A549 (cell line): ENCODE data around the gene TMEM163. TPM values are rescaled to one million over a fixed set of nuclear protein-coding genes. Genes with fewer than 3 reads are reported as not detected.

ENCODE experiments used
- ATAC-seq, 2 experiments: fragments of 200-7000 bp in 1 of 2; fragments of >200 bp in 1 of 2; cut with Nextera tagmentation in 1 of 2; cut with Tn5 transposase in 1 of 2; 3 replicates each; pipeline versions ENCODE4 v1.8.0 to v1.9.1; 2018 to 2020; ENCODE audit warnings: mild to moderate bottlenecking in 1 of 2, moderate library complexity in 1 of 2
- CTCF ChIA-PET: fragments of 300-600 bp; sonication (Branson Sonifier 250); formaldehyde crosslinking; extraction: SDS; loops from one replicate; lab custom pipeline; 2021; ENCODE audit warnings: antibody characterized with exemption, inconsistent platforms; lab: Yijun Ruan, JAX
- POLR2A ChIA-PET: fragments of 350-600 bp; formaldehyde crosslinking; extraction: SDS; loops from one replicate; lab custom pipeline; 2021; ENCODE audit warnings: antibody characterized with exemption, inconsistent platforms; lab: Yijun Ruan, JAX
- DNase-seq, 2 experiments: peaks; one replicate each; pipeline versions ENCODE4 v3.0.0 to v3.0.0-alpha.2; 2011 to 2016; ENCODE audit warnings: low read depth in 1 of 2, low spot score in 1 of 2
- FAIRE-seq: peaks from 2 replicates; lab custom pipeline; 2011; peaks lifted over from hg19 to GRCh38; lab: Jason Lieb, UNC
- H3K27ac ChIP-seq, 2 experiments: fragments of >200 bp; sonication (Bioruptor Twin); formaldehyde crosslinking; 3 replicates each; pipeline ENCODE4 v1.5.1; 2016 to 2017
- H3K4me1 ChIP-seq: fragments of >200 bp; sonication (Bioruptor Twin); formaldehyde crosslinking; 3 replicates; pipeline ENCODE4 v1.6.1; 2016
- H3K4me2 ChIP-seq: fragments of >200 bp; sonication (Bioruptor Twin); formaldehyde crosslinking; 3 replicates; pipeline ENCODE4 v1.6.1; 2016
- H3K4me3 ChIP-seq: fragments of >200 bp; sonication (Bioruptor Twin); formaldehyde crosslinking; 3 replicates; pipeline ENCODE4 v1.5.1; 2016
- H3K9me3 ChIP-seq: fragments of >200 bp; sonication (Bioruptor Twin); formaldehyde crosslinking; 3 replicates; pipeline ENCODE4 v1.6.1; 2016
- ATOH8 ChIP-seq: fragments of 250-450 bp; sonication (Bioruptor Pico); IDR thresholded peaks from 2 replicates; pipeline ENCODE4 v1.5.0; 2020; ENCODE audit warnings: low read depth, mild to moderate bottlenecking, moderate library complexity
- BCL3 ChIP-seq: fragments of >200 bp; sonication (Bioruptor Twin); formaldehyde crosslinking; IDR thresholded peaks from 3 replicates; pipeline ENCODE4 v1.6.1; 2016
- BHLHE40 ChIP-seq: IDR thresholded peaks from 2 replicates; pipeline ENCODE4 v1.6.1; 2012; ENCODE audit warnings: low read depth, low read length, inconsistent platforms
- CEBPB ChIP-seq, 2 experiments: fragments of >200 bp in 1 of 2; sonication (Bioruptor Twin) in 1 of 2; formaldehyde crosslinking in 1 of 2; IDR thresholded peaks; 2 replicates each; pipeline ENCODE4 v1.6.1; 2012 to 2016
- CHD2 ChIP-seq: fragments of 150-350 bp; IDR thresholded peaks from 2 replicates; pipeline ENCODE4 v1.6.1; 2014; ENCODE audit warnings: low read length; ENCODE audit not compliant: partially characterized antibody
- CHD4 ChIP-seq: fragments of 200-600 bp; sonication (generic); IDR thresholded peaks from 2 replicates; pipeline ENCODE4 v1.6.1; 2016; ENCODE audit warnings: antibody characterized with exemption, mild to moderate bottlenecking, borderline replicate concordance
- EHMT2 ChIP-seq: fragments of 200-600 bp; sonication (generic); IDR thresholded peaks from 2 replicates; pipeline ENCODE4 v1.6.1; 2016; ENCODE audit warnings: antibody characterized with exemption, low read depth, mild to moderate bottlenecking, moderate library complexity
- EP300 ChIP-seq, 2 experiments: fragments of >200 bp; sonication (Bioruptor Twin); formaldehyde crosslinking; IDR thresholded peaks; 2 replicates in 1 of 2; 3 replicates in 1 of 2; pipeline ENCODE4 v1.6.1; 2016 to 2017
- FOSB ChIP-seq: fragments of 250-450 bp; sonication (Bioruptor Pico); IDR thresholded peaks from 2 replicates; pipeline ENCODE4 v1.5.0; 2020; ENCODE audit warnings: mild to moderate bottlenecking, moderate library complexity
- FOSL2 ChIP-seq, 2 experiments: fragments of 450-650 bp in 1 of 2; fragments of >200 bp in 1 of 2; sonication (Bioruptor Twin) in 1 of 2; formaldehyde crosslinking; IDR thresholded peaks; 2 replicates each; pipeline versions ENCODE4 v1.5.0 to v1.6.1; 2016 to 2020; ENCODE audit warnings: mild to moderate bottlenecking in 1 of 2, moderate library complexity in 1 of 2
- GATA3 ChIP-seq: IDR thresholded peaks from 2 replicates; pipeline ENCODE4 v1.6.1; 2012; ENCODE audit warnings: borderline replicate concordance
- HES2 ChIP-seq: fragments of >200 bp; sonication (Bioruptor Twin); formaldehyde crosslinking; IDR thresholded peaks from 2 replicates; pipeline ENCODE4 v1.6.1; 2016
- HEYL ChIP-seq: fragments of 250-450 bp; sonication (Bioruptor Pico); IDR thresholded peaks from 2 replicates; pipeline ENCODE4 v1.8.0; 2021; ENCODE audit warnings: mild to moderate bottlenecking, moderate library complexity
- HOXA7 ChIP-seq: fragments of 250-450 bp; sonication (Bioruptor Pico); IDR thresholded peaks from 2 replicates; pipeline ENCODE4 v1.5.0; 2020; ENCODE audit warnings: mild to moderate bottlenecking, moderate library complexity
- HOXB13 ChIP-seq: fragments of 250-450 bp; sonication (Bioruptor Pico); IDR thresholded peaks from 2 replicates; pipeline ENCODE4 v1.5.0; 2020; ENCODE audit warnings: low read depth, mild to moderate bottlenecking, moderate library complexity
- JUN ChIP-seq, 2 experiments: fragments of >200 bp; sonication (Bioruptor Twin); formaldehyde crosslinking; IDR thresholded peaks; 2 replicates in 1 of 2; 3 replicates in 1 of 2; pipeline ENCODE4 v1.6.1; 2016 to 2017
- JUNB ChIP-seq: fragments of >200 bp; sonication (Bioruptor Twin); formaldehyde crosslinking; IDR thresholded peaks from 2 replicates; pipeline ENCODE4 v1.6.1; 2016
- KDM5A ChIP-seq: fragments of 200-600 bp; sonication (generic); IDR thresholded peaks from 2 replicates; pipeline ENCODE4 v1.6.1; 2016; ENCODE audit warnings: antibody characterized with exemption, mild to moderate bottlenecking
- MAZ ChIP-seq: fragments of 150-350 bp; IDR thresholded peaks from 2 replicates; pipeline ENCODE4 v1.6.1; 2014; ENCODE audit warnings: antibody characterized with exemption, low read depth, low read length, borderline replicate concordance
- POLR2A ChIP-seq: IDR thresholded peaks from 2 replicates; pipeline ENCODE4 v1.6.1; 2012; ENCODE audit warnings: mild to moderate bottlenecking, low read length
- RARB ChIP-seq: fragments of 250-450 bp; sonication (Bioruptor Pico); IDR thresholded peaks from 2 replicates; pipeline ENCODE4 v1.8.0; 2021; ENCODE audit warnings: mild to moderate bottlenecking, moderate library complexity
- RNF2 ChIP-seq: fragments of 200-600 bp; sonication (generic); IDR thresholded peaks from 2 replicates; pipeline ENCODE4 v1.6.1; 2016; ENCODE audit warnings: low read depth, mild to moderate bottlenecking, antibody characterized with exemption, moderate library complexity, borderline replicate concordance
- SMC3 ChIP-seq: fragments of >200 bp; sonication (Bioruptor Twin); formaldehyde crosslinking; IDR thresholded peaks from 3 replicates; pipeline ENCODE4 v1.6.1; 2018; ENCODE audit warnings: inconsistent platforms
- TP53 ChIP-seq: fragments of 250-450 bp; sonication (Bioruptor Pico); IDR thresholded peaks from 2 replicates; pipeline ENCODE4 v1.5.0; 2021; ENCODE audit warnings: mild to moderate bottlenecking, moderate library complexity
- ZC3H11A ChIP-seq: fragments of 450-650 bp; IDR thresholded peaks from 2 replicates; pipeline ENCODE4 v1.6.1; 2014; ENCODE audit warnings: antibody characterized with exemption, mild to moderate bottlenecking
- ZNF302 ChIP-seq: fragments of 250-450 bp; sonication (Bioruptor Pico); IDR thresholded peaks from 2 replicates; pipeline ENCODE4 v1.9.0; 2021; ENCODE audit warnings: inconsistent platforms, mild to moderate bottlenecking, moderate library complexity
- ZSCAN20 ChIP-seq: fragments of 250-450 bp; sonication (Bioruptor Pico); IDR thresholded peaks from 2 replicates; pipeline ENCODE4 v1.8.0; 2022; ENCODE audit warnings: mild to moderate bottlenecking, moderate library complexity
- WGBS: methylation state at CpG from one replicate; pipeline ENCODE4 v1.1.6; 2017; ENCODE audit errors: missing lambda C conversion rate; 5-methylcytosine and 5-hydroxymethylcytosine counted together
- polyA plus RNA-seq, 4 experiments: library from polyadenylated mRNA; depleted of rRNA in 3 of 4; stranded (reverse); fragments of >200 nt; fragmentation: RNase III in 1 of 4; extraction: RNeasy Plus Mini Kit Qiagen cat#74134 plus additional on column Dnase treatment in 1 of 4; gene quantifications; 2 replicates in 3 of 4; 3 replicates in 1 of 4; pipeline ENCODE4 v1.2.3, GENCODE V29; 2011 to 2017
- TF ChIP-seq, protein P1 (sequence below): fragments of >200 bp; sonication (Bioruptor Twin); formaldehyde crosslinking; IDR thresholded peaks from 3 replicates; pipeline ENCODE4 v1.5.1; 2016
- TF ChIP-seq, protein P2 (sequence below): IDR thresholded peaks from 2 replicates; pipeline ENCODE4 v1.6.1; 2012

TMEM163 gene
- polyA plus RNA-seq, 2 of the 4 experiments (the other 2 are of a cell fraction): not detected

DNA sequence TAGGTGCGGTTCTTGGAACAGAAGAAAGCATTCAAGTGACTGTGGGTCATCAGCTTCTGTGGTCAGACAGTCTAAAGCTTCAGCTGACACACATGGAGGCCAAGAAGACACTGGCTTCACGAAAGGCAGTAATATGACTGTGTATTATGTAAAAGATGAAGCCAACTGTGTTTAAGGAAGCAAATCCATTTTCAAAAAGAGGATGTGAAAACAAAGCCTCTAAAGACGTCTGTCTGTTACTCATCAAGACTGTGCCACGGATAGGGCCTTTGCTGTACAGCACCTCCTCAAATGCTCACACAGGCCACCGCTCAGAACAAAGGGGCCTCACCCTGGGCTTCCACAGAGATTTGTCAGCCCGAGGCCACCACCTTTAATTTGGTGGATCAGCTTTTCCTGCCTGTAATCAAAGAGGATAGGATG is 21.1 kb upstream of the TMEM163 start:
- TF ChIP-seq ATOH8: no peak
- TF ChIP-seq TP53 (CRISPR knock-in tag): no peak
- no peak for TF ChIP-seq GATA3
- no peak for TF ChIP-seq CEBPB (IDR thresholded peaks at IDR 0.05)
- no peak for TF ChIP-seq FOSB (CRISPR knock-in tag)
- no peak for TF ChIP-seq KDM5A
- TF ChIP-seq ZNF302 (CRISPR knock-in tag): no peak
- no peak for TF ChIP-seq FOSL2 (IDR thresholded peaks at IDR 0.05)
- TF ChIP-seq FOSL2 (CRISPR knock-in tag; IDR thresholded peaks at IDR 0.05): no peak
- TF ChIP-seq SMC3: no peak
- no peak for TF ChIP-seq HOXB13
- TF ChIP-seq ZC3H11A: no peak
- no peak for TF ChIP-seq EHMT2
- no peak for TF ChIP-seq ZSCAN20
- TF ChIP-seq, all 56 proteins: peak for 0
- no peak overlapping the region for H3K4me3 ChIP-seq
- no peaks in the 10 kb centered on the region for H3K4me1 ChIP-seq
- ChIA-PET POLR2A (no interaction called here), CTCF (no interaction called here)
- H3K4me2 ChIP-seq: no peak overlapping the region
- no peak for FAIRE-seq
- ATAC-seq: no peak
- H3K9me3 ChIP-seq: no peaks in the 10 kb centered on the region
- no peak for DNase-seq
- WGBS: 25% methylated on average over 6 of the region's 6 CpGs
- no peak overlapping the region for H3K27ac ChIP-seq

DNA sequence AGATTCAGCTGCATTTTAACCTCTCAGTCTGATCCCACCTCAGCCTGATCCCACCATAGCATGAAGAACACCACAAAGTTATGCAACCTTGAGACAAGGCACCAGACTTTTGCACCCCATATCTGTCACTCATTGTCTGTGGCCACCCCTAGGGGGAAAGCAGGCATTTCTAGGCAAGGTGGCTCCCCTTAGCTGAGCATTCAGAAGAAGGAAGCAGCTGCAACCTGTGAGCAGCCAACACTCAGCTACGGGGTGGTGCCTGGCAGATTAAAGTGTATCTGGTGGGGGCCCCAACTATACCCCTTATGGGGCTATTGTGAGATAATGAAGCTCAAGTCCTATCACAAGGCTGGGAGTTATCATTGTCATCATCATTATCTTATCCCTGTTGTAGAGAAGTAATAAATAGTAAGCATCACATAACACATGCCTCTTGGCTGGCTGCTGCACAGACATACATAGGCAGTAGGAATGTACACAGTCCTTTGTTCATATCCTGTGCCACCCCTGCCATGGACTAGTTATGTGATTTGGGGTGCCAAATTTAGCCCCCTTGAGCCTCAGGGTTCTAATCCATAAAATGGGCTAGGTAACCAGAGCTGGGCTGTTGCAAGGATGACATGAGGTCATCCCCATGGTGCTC is 20.6 kb upstream of the TMEM163 start:
- POLR2A ChIA-PET: no interaction called here
- 60% methylated on average over 1 of the region's 1 CpG for WGBS
- no peak overlapping the region for H3K4me3 ChIP-seq
- H3K9me3 ChIP-seq: no peaks in the 10 kb centered on the region
- no peak overlapping the region for H3K27ac ChIP-seq
- DNase-seq (no peak), FAIRE-seq (no peak), ATAC-seq (no peak)
- TF ChIP-seq HOXA7 (CRISPR knock-in tag): no peak
- no peak for TF ChIP-seq SMC3
- TF ChIP-seq, protein P1, sequence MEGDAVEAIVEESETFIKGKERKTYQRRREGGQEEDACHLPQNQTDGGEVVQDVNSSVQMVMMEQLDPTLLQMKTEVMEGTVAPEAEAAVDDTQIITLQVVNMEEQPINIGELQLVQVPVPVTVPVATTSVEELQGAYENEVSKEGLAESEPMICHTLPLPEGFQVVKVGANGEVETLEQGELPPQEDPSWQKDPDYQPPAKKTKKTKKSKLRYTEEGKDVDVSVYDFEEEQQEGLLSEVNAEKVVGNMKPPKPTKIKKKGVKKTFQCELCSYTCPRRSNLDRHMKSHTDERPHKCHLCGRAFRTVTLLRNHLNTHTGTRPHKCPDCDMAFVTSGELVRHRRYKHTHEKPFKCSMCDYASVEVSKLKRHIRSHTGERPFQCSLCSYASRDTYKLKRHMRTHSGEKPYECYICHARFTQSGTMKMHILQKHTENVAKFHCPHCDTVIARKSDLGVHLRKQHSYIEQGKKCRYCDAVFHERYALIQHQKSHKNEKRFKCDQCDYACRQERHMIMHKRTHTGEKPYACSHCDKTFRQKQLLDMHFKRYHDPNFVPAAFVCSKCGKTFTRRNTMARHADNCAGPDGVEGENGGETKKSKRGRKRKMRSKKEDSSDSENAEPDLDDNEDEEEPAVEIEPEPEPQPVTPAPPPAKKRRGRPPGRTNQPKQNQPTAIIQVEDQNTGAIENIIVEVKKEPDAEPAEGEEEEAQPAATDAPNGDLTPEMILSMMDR: no peak
- TF ChIP-seq POLR2A: no peak
- TF ChIP-seq JUNB: no peak
- no peak for TF ChIP-seq FOSL2 (IDR thresholded peaks at IDR 0.05)
- no peak for TF ChIP-seq FOSL2 (CRISPR knock-in tag; IDR thresholded peaks at IDR 0.05)
- no peak for TF ChIP-seq CHD2
- TF ChIP-seq HEYL (CRISPR knock-in tag): no peak
- no peak for TF ChIP-seq HES2
- no peak for TF ChIP-seq CHD4
- CTCF ChIA-PET: no interaction called here
- no peaks in the 10 kb centered on the region for H3K4me1 ChIP-seq
- no peak overlapping the region for H3K4me2 ChIP-seq

GRCh38 chr2:134738141-134738870 is 19.5 kb upstream of the TMEM163 start:
- no peak overlapping the region for H3K4me3 ChIP-seq
- FAIRE-seq: no peak
- DNase-seq: no peak
- CTCF ChIA-PET: no interaction called here
- no peak for ATAC-seq
- WGBS: 22% methylated on average over 2 of the region's 2 CpGs
- POLR2A ChIA-PET: no interaction called here
- H3K4me2 ChIP-seq: no peak overlapping the region
- no peak overlapping the region for H3K27ac ChIP-seq
- no peaks in the 10 kb centered on the region for H3K4me1 ChIP-seq
- H3K9me3 ChIP-seq: no peaks in the 10 kb centered on the region
- TF ChIP-seq MAZ (no peak), CEBPB (IDR thresholded peaks at IDR 0.05) (no peak), EP300 (IDR thresholded peaks at IDR 0.05) (no peak), RARB (CRISPR knock-in tag) (no peak), TP53 (CRISPR knock-in tag) (no peak), FOSL2 (IDR thresholded peaks at IDR 0.05) (no peak), FOSL2 (CRISPR knock-in tag; IDR thresholded peaks at IDR 0.05) (no peak), BHLHE40 (no peak), SMC3 (no peak), JUNB (no peak), BCL3 (no peak), JUN (IDR thresholded peaks at IDR 0.05) (no peak), RNF2 (no peak), ZSCAN20 (no peak)
- TF ChIP-seq, protein P2, sequence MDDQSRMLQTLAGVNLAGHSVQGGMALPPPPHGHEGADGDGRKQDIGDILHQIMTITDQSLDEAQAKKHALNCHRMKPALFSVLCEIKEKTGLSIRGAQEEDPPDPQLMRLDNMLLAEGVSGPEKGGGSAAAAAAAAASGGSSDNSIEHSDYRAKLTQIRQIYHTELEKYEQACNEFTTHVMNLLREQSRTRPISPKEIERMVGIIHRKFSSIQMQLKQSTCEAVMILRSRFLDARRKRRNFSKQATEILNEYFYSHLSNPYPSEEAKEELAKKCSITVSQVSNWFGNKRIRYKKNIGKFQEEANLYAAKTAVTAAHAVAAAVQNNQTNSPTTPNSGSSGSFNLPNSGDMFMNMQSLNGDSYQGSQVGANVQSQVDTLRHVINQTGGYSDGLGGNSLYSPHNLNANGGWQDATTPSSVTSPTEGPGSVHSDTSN: no peak
